Measurements from ENCODE around the gene VARS1. TPM values are rescaled to one million over a fixed set of nuclear protein-coding genes. Genes with fewer than 3 reads are reported as not detected.

Gene VARS1
- total RNA-seq, 1 donor from 2014 or later: 165 TPM

DNA sequence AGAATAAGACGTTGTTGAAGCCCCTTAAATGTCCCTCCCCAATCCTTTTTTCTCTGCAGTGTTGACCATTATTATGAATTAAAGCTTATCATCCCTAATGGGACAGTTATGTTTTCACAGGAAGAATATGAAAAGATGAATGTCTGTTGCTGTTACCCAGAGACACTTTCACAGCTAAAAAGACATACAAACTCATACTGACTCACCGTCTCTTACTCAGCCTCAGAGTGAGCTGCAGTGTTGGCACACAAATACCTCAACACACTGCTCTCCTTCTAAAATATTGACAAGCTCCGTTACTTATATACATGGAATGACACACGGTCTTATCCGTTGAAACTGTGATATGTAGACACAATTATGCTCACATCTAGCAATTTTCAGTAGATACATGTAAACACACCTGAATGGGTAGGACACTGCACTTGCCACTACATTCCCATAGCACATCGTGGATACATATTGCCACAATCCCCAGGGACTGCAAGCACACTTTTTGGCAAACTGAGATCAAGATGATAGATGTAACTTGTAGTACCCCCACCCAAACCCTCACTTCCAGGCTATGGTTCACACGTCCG lies 42.7 kb downstream of the VARS1 start:
- Histone ChIP-seq H3K4me3 (ENCODE audit: low read depth, low read length) (no peak overlapping the region), H3K36me3 (ENCODE audit: control insufficient read depth, insufficient read depth, low read length) (no peaks in the 10 kb centered on the region), H3K27me3 (ENCODE audit: control insufficient read depth, insufficient read depth, low read length) (no peaks in the 10 kb centered on the region)
- DNase-seq (ENCODE audit: low read depth): no peak
- TF ChIP-seq, protein P1, sequence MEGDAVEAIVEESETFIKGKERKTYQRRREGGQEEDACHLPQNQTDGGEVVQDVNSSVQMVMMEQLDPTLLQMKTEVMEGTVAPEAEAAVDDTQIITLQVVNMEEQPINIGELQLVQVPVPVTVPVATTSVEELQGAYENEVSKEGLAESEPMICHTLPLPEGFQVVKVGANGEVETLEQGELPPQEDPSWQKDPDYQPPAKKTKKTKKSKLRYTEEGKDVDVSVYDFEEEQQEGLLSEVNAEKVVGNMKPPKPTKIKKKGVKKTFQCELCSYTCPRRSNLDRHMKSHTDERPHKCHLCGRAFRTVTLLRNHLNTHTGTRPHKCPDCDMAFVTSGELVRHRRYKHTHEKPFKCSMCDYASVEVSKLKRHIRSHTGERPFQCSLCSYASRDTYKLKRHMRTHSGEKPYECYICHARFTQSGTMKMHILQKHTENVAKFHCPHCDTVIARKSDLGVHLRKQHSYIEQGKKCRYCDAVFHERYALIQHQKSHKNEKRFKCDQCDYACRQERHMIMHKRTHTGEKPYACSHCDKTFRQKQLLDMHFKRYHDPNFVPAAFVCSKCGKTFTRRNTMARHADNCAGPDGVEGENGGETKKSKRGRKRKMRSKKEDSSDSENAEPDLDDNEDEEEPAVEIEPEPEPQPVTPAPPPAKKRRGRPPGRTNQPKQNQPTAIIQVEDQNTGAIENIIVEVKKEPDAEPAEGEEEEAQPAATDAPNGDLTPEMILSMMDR (IDR thresholded peaks at IDR 0.05; ENCODE audit: insufficient read depth, low read length, poor library complexity, severe bottlenecking): no peak

DNA sequence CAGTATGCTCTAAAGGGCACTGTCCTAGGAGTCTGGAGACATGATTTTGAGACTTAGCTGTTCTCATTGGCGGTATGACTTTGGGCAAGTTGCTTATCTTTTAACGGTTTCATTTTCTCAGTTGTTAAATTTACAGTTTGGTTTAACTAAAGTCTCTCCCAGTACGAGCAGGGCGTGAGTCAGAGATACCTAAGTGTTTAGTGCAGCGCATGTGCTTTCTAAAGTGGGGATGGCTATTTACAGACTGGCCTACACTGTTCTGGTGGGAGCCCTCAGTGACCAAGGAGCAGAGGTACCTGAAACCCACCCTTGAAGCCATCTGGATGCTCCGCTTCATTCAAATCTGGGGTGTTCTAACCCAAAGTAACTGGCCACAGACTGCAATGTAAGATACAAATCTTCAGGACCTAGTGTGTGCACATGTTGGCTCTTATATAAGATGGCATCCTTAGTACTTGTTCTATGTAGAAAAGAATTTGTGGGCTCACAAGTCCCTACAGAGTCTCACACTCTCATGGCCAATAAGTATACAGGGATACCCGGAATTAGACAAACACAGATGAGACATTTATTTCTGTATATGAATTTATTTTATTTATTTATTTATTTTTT lies 45.0 kb downstream of the VARS1 start:
- TF ChIP-seq, protein P1 (IDR thresholded peaks at IDR 0.05; ENCODE audit: insufficient read depth, low read length, poor library complexity, severe bottlenecking): no peak
- no peaks in the 10 kb centered on the region for H3K36me3 ChIP-seq (ENCODE audit: control insufficient read depth, insufficient read depth, low read length)
- no peak for DNase-seq (ENCODE audit: low read depth)

GRCh38 chr6:31749301-31750036 lies 46.1 kb downstream of the VARS1 start:
- H3K4me3 ChIP-seq (ENCODE audit: low read depth, low read length): no peak overlapping the region
- no peaks in the 10 kb centered on the region for H3K27me3 ChIP-seq (ENCODE audit: control insufficient read depth, insufficient read depth, low read length)
- no peaks in the 10 kb centered on the region for H3K36me3 ChIP-seq (ENCODE audit: control insufficient read depth, insufficient read depth, low read length)
- TF ChIP-seq, protein P1 (IDR thresholded peaks at IDR 0.05; ENCODE audit: insufficient read depth, low read length, poor library complexity, severe bottlenecking): no peak
- no peak for DNase-seq (ENCODE audit: low read depth)

More for the DNA sequence above, 45.0 kb downstream of the VARS1 start:
- Histone ChIP-seq H3K4me3 (ENCODE audit: low read depth, low read length) (no peak overlapping the region), H3K27me3 (ENCODE audit: control insufficient read depth, insufficient read depth, low read length) (no peaks in the 10 kb centered on the region)

Other genes with a start within 250 kb of the VARS1 start
- gene ATP6V1G2, start 249.1 kb downstream of the VARS1 start, total RNA-seq: 0.67 and 2.7 TPM in 2 replicates
- 41.9 and 44.0 TPM in 2 replicates for gene NFKBIL1, start 248.1 kb downstream of the VARS1 start, total RNA-seq
- gene LTA, start 223.5 kb downstream of the VARS1 start, total RNA-seq: 0.92 TPM in 1 of 2 replicates, not detected in the other
- 16.7 and 18.6 TPM in 2 replicates for gene TNF, start 220.2 kb downstream of the VARS1 start, total RNA-seq
- 19.3 and 21.4 TPM in 2 replicates for gene LTB, start 213.3 kb downstream of the VARS1 start, total RNA-seq
- 0.42 TPM in 1 of 2 replicates, not detected in the other for gene LST1, start 209.5 kb downstream of the VARS1 start, total RNA-seq
- not detected in 2 replicates for gene NCR3, start 202.7 kb downstream of the VARS1 start, total RNA-seq
- gene AIF1, start 180.5 kb downstream of the VARS1 start, total RNA-seq: 0.33 TPM in 1 of 2 replicates, not detected in the other
- 117 and 143 TPM in 2 replicates for gene PRRC2A, start 175.0 kb downstream of the VARS1 start, total RNA-seq
- 468 and 473 TPM in 2 replicates for gene BAG6, start 143.1 kb downstream of the VARS1 start, total RNA-seq
- 1.3 and 1.8 TPM in 2 replicates for gene APOM, start 139.9 kb downstream of the VARS1 start, total RNA-seq
- 19.0 and 24.9 TPM in 2 replicates for gene C6orf47, start 135.0 kb downstream of the VARS1 start, total RNA-seq
- 17.7 and 22.0 TPM in 2 replicates for gene GPANK1, start 130.8 kb downstream of the VARS1 start, total RNA-seq
- 366 and 405 TPM in 2 replicates for gene CSNK2B, start 129.7 kb downstream of the VARS1 start, total RNA-seq
- 2.8 and 6.0 TPM in 2 replicates for gene LY6G5B, start 125.8 kb downstream of the VARS1 start, total RNA-seq
- not detected in 2 replicates for gene LY6G5C, start 114.7 kb downstream of the VARS1 start, total RNA-seq
- gene ABHD16A, start 92.4 kb downstream of the VARS1 start, total RNA-seq: 43.8 and 45.5 TPM in 2 replicates
- gene LY6G6F, start 88.9 kb downstream of the VARS1 start, total RNA-seq: not detected in 2 replicates
- gene LY6G6D, start 80.4 kb downstream of the VARS1 start, total RNA-seq: not detected in 2 replicates
- not detected in 2 replicates for gene LY6G6C, start 74.0 kb downstream of the VARS1 start, total RNA-seq
- gene MPIG6B, start 72.4 kb downstream of the VARS1 start, total RNA-seq: 0.29 TPM in 1 of 2 replicates, not detected in the other
- 91.5 and 106 TPM in 2 replicates for gene DDAH2, start 66.5 kb downstream of the VARS1 start, total RNA-seq
- 494 and 498 TPM in 2 replicates for gene CLIC1, start 59.2 kb downstream of the VARS1 start, total RNA-seq
- gene MSH5, start 55.7 kb downstream of the VARS1 start, total RNA-seq: 8.9 and 13.1 TPM in 2 replicates
- gene SAPCD1, start 33.1 kb downstream of the VARS1 start, total RNA-seq: 1.1 and 2.2 TPM in 2 replicates
- gene VWA7, start 18.4 kb downstream of the VARS1 start, total RNA-seq: 1.5 and 3.1 TPM in 2 replicates
- gene LSM2, start 11.2 kb upstream of the VARS1 start, total RNA-seq: 78.6 and 89.0 TPM in 2 replicates
- gene HSPA1L, start 19.5 kb upstream of the VARS1 start, total RNA-seq: 0.46 and 1.1 TPM in 2 replicates
- 54.6 and 67.0 TPM in 2 replicates for gene HSPA1A, start 19.8 kb upstream of the VARS1 start, total RNA-seq
- 68.3 and 79.1 TPM in 2 replicates for gene HSPA1B, start 32.0 kb upstream of the VARS1 start, total RNA-seq
- 142 and 152 TPM in 2 replicates for gene NEU1, start 67.1 kb upstream of the VARS1 start, total RNA-seq
- 17.7 and 26.1 TPM in 2 replicates for gene SLC44A4, start 83.2 kb upstream of the VARS1 start, total RNA-seq
- 55.7 and 59.3 TPM in 2 replicates for gene EHMT2, start 101.9 kb upstream of the VARS1 start, total RNA-seq
- gene ZBTB12, start 106.3 kb upstream of the VARS1 start, total RNA-seq: 3.0 and 4.9 TPM in 2 replicates
- 0.07 and 0.63 TPM in 2 replicates for gene C2, start 132.0 kb upstream of the VARS1 start, total RNA-seq
- 1.9 and 13.8 TPM in 2 replicates for gene CFB, start 150.3 kb upstream of the VARS1 start, total RNA-seq
- 123 and 140 TPM in 2 replicates for gene NELFE, start 163.2 kb upstream of the VARS1 start, total RNA-seq
- 43.3 and 49.1 TPM in 2 replicates for gene SKIC2, start 163.4 kb upstream of the VARS1 start, total RNA-seq
- 28.1 and 30.6 TPM in 2 replicates for gene DXO, start 176.4 kb upstream of the VARS1 start, total RNA-seq
- 1.8 and 3.2 TPM in 2 replicates for gene C4A, start 186.3 kb upstream of the VARS1 start, total RNA-seq
- gene C4B, start 219.0 kb upstream of the VARS1 start, total RNA-seq: 2.3 and 4.4 TPM in 2 replicates
- gene CYP21A2, start 242.7 kb upstream of the VARS1 start, total RNA-seq: 1.1 TPM in 1 of 2 replicates, not detected in the other